Endothelial cell of umbilical vein (primary cell): ENCODE data around the gene DAPL1. TPM values are rescaled to one million over a fixed set of nuclear protein-coding genes. Genes with fewer than 3 reads are reported as not detected.

Experiments
- BruUV-seq: library from RNA; stranded (reverse); fragments of 400-500 nt; replicated peaks from 2 replicates; lab custom pipeline; 2021; lab: Mats Ljungman, UMichigan
- CTCF ChIA-PET: fragments of 300-600, 350-600 bp; sonication (Branson Sonifier 250); formaldehyde crosslinking; loops from one replicate; lab custom pipeline; 2021; ENCODE audit warnings: antibody characterized with exemption, inconsistent platforms; lab: Charles Lee
- POLR2A ChIA-PET: fragments of 300-600, 350-600 bp; sonication (Branson Sonifier 250); formaldehyde crosslinking; loops from one replicate; lab custom pipeline; 2021; ENCODE audit warnings: antibody characterized with exemption, inconsistent platforms; lab: Charles Lee
- DNase-seq: peaks from one replicate; pipeline ENCODE4 v3.0.0-alpha.2; 2011; ENCODE audit warnings: low read depth, low spot score
- FAIRE-seq: peaks from 2 replicates; lab custom pipeline; 2011; peaks lifted over from hg19 to GRCh38; lab: Jason Lieb, UNC
- H2AFZ ChIP-seq: 2 replicates; pipeline ENCODE4 v1.6.0; 2012; ENCODE audit warnings: low read depth, low read length, control low read depth, inconsistent platforms
- H3K27ac ChIP-seq: 2 replicates; pipeline ENCODE4 v1.5.1; 2011; ENCODE audit warnings: low read depth, mild to moderate bottlenecking, control low read depth, low read length, moderate library complexity; ENCODE audit not compliant: insufficient read depth
- H3K27me3 ChIP-seq, 2 experiments: 2 replicates each; pipeline versions ENCODE4 v1.6.0 to v1.6.1; 2011; ENCODE audit warnings: low read length in 2 of 2, mixed read lengths in 1 of 2; ENCODE audit not compliant: control insufficient read depth in 2 of 2, insufficient read depth in 2 of 2
- H3K36me3 ChIP-seq, 2 experiments: 2 replicates in 1 of 2; 3 replicates in 1 of 2; pipeline ENCODE4 v1.5.1; 2011; ENCODE audit warnings: low read length in 2 of 2, mild to moderate bottlenecking in 1 of 2, moderate library complexity in 1 of 2; ENCODE audit not compliant: control insufficient read depth in 2 of 2, insufficient read depth in 2 of 2; ENCODE audit errors: extremely low read depth in 1 of 2
- H3K4me1 ChIP-seq: 3 replicates; pipeline ENCODE4 v1.5.1; 2011; ENCODE audit warnings: mild to moderate bottlenecking, low read length; ENCODE audit not compliant: control insufficient read depth, insufficient read depth; ENCODE audit errors: extremely low read depth
- H3K4me2 ChIP-seq: 2 replicates; pipeline ENCODE4 v1.6.1; 2011; ENCODE audit warnings: low read length, control low read depth, mixed read lengths; ENCODE audit not compliant: insufficient read depth
- H3K4me3 ChIP-seq, 3 experiments: fragments of 200-600 bp in 1 of 3; sonication (generic), shearing (Covaris generic) in 1 of 3; replicated peaks in 1 of 3; 2 replicates each; pipeline ENCODE4 v1.5.1; 2011 to 2016; ENCODE audit warnings: control low read depth in 3 of 3, low read length in 3 of 3, mild to moderate bottlenecking in 2 of 3, inconsistent platforms in 1 of 3, low read depth in 1 of 3, moderate library complexity in 1 of 3; ENCODE audit not compliant: insufficient read depth in 1 of 3
- H3K79me2 ChIP-seq: 2 replicates; pipeline ENCODE4 v1.6.0; 2012; ENCODE audit warnings: low read length, inconsistent platforms; ENCODE audit not compliant: control insufficient read depth, insufficient read depth
- H3K9ac ChIP-seq: replicated peaks from 2 replicates; pipeline ENCODE3; 2011; ENCODE audit warnings: low read length, control low read depth; ENCODE audit not compliant: insufficient read depth; ENCODE audit errors: extremely low read depth
- H3K9me1 ChIP-seq: replicated peaks from 3 replicates; pipeline ENCODE4 v1.6.0; 2011; ENCODE audit warnings: mild to moderate bottlenecking, low read length; ENCODE audit not compliant: control insufficient read depth, insufficient read depth; ENCODE audit errors: extremely low read depth
- H3K9me3 ChIP-seq: replicated peaks from 2 replicates; pipeline ENCODE4 v1.5.1; 2012; ENCODE audit warnings: low read length, inconsistent platforms; ENCODE audit not compliant: control insufficient read depth, insufficient read depth
- H4K20me1 ChIP-seq: replicated peaks from 2 replicates; pipeline ENCODE3; 2011; ENCODE audit warnings: mild to moderate bottlenecking, low read length; ENCODE audit not compliant: control insufficient read depth, insufficient read depth; ENCODE audit errors: extremely low read depth
- EZH2 ChIP-seq: IDR thresholded peaks from 2 replicates; pipeline ENCODE4 v1.6.1; 2012; ENCODE audit warnings: borderline replicate concordance, low read depth, mild to moderate bottlenecking, moderate library complexity, low read length, inconsistent platforms; ENCODE audit not compliant: severe bottlenecking
- FOS ChIP-seq: IDR thresholded peaks from 2 replicates; pipeline ENCODE4 v1.6.1; 2011; ENCODE audit warnings: mild to moderate bottlenecking, low read length, moderate library complexity, borderline replicate concordance; ENCODE audit not compliant: insufficient read depth
- GATA2 ChIP-seq: IDR thresholded peaks from 2 replicates; pipeline ENCODE4 v1.7.0; 2011; ENCODE audit warnings: low read depth, mild to moderate bottlenecking, moderate library complexity, mixed read lengths, low read length; ENCODE audit not compliant: insufficient read length, insufficient read depth
- JUN ChIP-seq: IDR thresholded peaks from 2 replicates; pipeline ENCODE4 v1.6.1; 2011; ENCODE audit warnings: borderline replicate concordance, low read depth; ENCODE audit not compliant: insufficient read length, insufficient read depth
- MYC ChIP-seq: IDR thresholded peaks from one replicate; pipeline ENCODE4 v1.6.1; 2011; ENCODE audit warnings: mild to moderate bottlenecking, low read depth, low read length
- POLR2A ChIP-seq: IDR thresholded peaks from 2 replicates; pipeline ENCODE4 v1.6.1; 2012; ENCODE audit warnings: low read depth, mild to moderate bottlenecking, control low read depth, low read length
- POLR2AphosphoS5 ChIP-seq: IDR thresholded peaks from 2 replicates; pipeline ENCODE4 v1.6.1; 2012; ENCODE audit warnings: low read depth, mild to moderate bottlenecking, control low read depth, low read length, moderate library complexity; ENCODE audit not compliant: insufficient read depth
- dilution Hi-C: fragments of 300-500 bp; cut with MboI; formaldehyde crosslinking; loops from one replicate; pipeline ENCODE4 v1.15.0; 2019; ENCODE audit warnings: low sequenced_read_pairs; ENCODE audit not compliant: extremely low pct_ligation_motif_present
- intact Hi-C: fragments of 100-400 bp; cut with micrococcal nuclease; formaldehyde crosslinking; loops from one replicate; pipeline ENCODE4 v1.10.0; 2022
- polyA plus RNA-seq, 4 experiments: library from polyadenylated mRNA; depleted of rRNA in 3 of 4; stranded (reverse) in 3 of 4; unstranded in 1 of 4; fragments of >200 nt; gene quantifications; 2 replicates each; pipeline versions ENCODE4 v1.2.1 to v1.2.3, GENCODE V29; 2011 to 2012; ENCODE audit warnings: missing spikeins in 1 of 4
- total RNA-seq: library from RNA; stranded (reverse); gene quantifications from 2 replicates; pipeline ENCODE4 v1.2.3, GENCODE V29; 2021
- TF ChIP-seq, protein P1 (sequence below): IDR thresholded peaks from 2 replicates; pipeline ENCODE4 v1.6.1; 2011; ENCODE audit not compliant: insufficient read depth, insufficient read length
- TF ChIP-seq, protein P2 (sequence below), 2 donors: IDR thresholded peaks; 1 replicate in 1 of 2; 2 replicates in 1 of 2; pipeline ENCODE4 v1.5.1; 2011; ENCODE audit warnings: low read length in 2 of 2, mild to moderate bottlenecking in 2 of 2, moderate library complexity in 2 of 2, control low read depth in 1 of 2, inconsistent platforms in 1 of 2, low read depth in 1 of 2; ENCODE audit not compliant: insufficient read depth in 1 of 2; ENCODE audit errors: extremely low read depth in 1 of 2

Gene DAPL1
- total and polyA plus RNA-seq, 2 donors (not counting 3 experiments of a cell fraction or from before 2014, with no cell fraction given), result not detected

DNA sequence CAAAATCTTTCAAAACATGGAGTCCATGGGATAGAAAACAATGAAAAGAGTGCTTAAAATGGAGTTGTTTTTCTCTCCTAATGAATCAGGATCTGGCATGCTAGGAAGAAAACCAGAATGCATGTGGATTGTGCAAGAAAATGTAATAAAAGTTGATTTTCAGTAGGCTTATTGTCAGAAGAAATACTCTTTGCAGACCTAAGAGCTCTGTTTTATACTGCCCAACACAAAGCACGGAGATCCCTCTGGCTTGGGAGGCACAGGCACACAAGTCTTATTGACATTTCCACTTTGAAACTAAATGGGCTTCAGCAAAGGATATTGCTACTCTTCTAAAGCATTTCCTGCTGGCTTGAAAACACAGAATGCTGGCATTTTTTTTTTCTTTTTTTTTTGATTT lies 15.5 kb upstream of the DAPL1 start:
- H3K79me2 ChIP-seq, result no peaks in the 10 kb centered on the region
- no peaks in the 10 kb centered on the region for H3K9me3 ChIP-seq
- H3K9ac ChIP-seq, result no peak overlapping the region
- no peak overlapping the region for H3K4me2 ChIP-seq
- H3K4me3 ChIP-seq, result no peak overlapping the region
- dilution Hi-C loops, result no loop called here
- H2AFZ ChIP-seq, result no peak overlapping the region
- H3K36me3 ChIP-seq, result no peaks in the 10 kb centered on the region
- TF ChIP-seq EZH2 (no peak), POLR2A (no peak), MYC (no peak), POLR2AphosphoS5 (no peak), FOS (no peak), GATA2 (no peak), JUN (no peak)
- TF ChIP-seq, protein P1, sequence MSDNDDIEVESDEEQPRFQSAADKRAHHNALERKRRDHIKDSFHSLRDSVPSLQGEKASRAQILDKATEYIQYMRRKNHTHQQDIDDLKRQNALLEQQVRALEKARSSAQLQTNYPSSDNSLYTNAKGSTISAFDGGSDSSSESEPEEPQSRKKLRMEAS, result no peak
- TF ChIP-seq, protein P2, sequence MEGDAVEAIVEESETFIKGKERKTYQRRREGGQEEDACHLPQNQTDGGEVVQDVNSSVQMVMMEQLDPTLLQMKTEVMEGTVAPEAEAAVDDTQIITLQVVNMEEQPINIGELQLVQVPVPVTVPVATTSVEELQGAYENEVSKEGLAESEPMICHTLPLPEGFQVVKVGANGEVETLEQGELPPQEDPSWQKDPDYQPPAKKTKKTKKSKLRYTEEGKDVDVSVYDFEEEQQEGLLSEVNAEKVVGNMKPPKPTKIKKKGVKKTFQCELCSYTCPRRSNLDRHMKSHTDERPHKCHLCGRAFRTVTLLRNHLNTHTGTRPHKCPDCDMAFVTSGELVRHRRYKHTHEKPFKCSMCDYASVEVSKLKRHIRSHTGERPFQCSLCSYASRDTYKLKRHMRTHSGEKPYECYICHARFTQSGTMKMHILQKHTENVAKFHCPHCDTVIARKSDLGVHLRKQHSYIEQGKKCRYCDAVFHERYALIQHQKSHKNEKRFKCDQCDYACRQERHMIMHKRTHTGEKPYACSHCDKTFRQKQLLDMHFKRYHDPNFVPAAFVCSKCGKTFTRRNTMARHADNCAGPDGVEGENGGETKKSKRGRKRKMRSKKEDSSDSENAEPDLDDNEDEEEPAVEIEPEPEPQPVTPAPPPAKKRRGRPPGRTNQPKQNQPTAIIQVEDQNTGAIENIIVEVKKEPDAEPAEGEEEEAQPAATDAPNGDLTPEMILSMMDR (IDR thresholded peaks at IDR 0.05; ENCODE audit: extremely low read depth in 1 of 2, insufficient read depth in 1 of 2, low read depth in 1 of 2, low read length in 2 of 2), result no peak
- H3K4me1 ChIP-seq, result no peaks in the 10 kb centered on the region
- H3K27ac ChIP-seq, result no peak overlapping the region
- ChIA-PET CTCF (no interaction called here), POLR2A (no interaction called here)
- no peaks in the 10 kb centered on the region for H4K20me1 ChIP-seq
- BruUV-seq, result no TSS peak
- H3K27me3 ChIP-seq, result peaks cover 0 to 9% of the 10 kb centered on the region in 2 experiments
- H3K9me1 ChIP-seq, result no peaks in the 10 kb centered on the region
- DNase-seq (peak; percentile 32), FAIRE-seq (no peak)
- intact Hi-C loops, result no loop called here
